Endothelial cell of hepatic sinusoid (primary cell): ENCODE results near the gene PAX8.

Experiments used
- in situ Hi-C: cut with HindIII; loops from 2 replicates; pipeline ENCODE4 v1.10.0; 2017; ENCODE audit warnings: low sequenced_read_pairs

Gene PAX8

DNA sequence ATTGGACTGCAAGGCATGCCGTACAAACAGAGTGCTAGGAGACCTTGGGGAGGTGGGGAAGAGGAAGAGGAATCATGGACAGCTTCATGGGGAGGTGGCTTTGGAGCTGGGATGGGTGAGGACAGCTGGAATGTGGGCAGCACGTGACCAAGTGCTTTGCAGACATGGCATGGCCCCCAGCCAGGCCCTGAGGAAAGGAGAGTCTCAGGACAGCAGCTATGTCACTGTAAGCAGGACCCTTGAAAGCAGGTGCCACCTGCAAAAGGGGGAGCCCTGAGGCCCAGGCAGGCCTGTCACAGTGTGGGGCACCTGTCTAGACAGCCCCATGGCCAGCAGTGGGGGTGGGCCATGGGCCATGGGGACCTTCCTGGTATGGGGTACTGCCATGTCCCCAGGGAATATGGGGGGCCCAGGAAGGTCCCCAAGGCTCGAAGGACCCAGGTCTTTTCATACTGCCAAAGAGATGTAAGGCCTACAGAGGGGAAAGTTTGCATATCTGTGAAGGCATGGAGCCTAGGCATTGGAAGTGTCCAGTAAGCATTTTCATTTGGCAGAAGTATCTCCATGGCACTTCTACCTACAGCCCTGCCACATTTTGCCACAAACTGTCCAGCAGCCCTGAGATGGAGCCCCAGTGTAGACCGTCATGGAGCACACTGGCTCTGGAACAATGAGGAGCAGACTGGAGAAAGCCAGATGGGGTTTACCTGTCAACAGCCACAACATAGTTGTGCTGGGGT, 9.9 kb downstream of the PAX8 start:
- in situ Hi-C loops: no loop called here

DNA sequence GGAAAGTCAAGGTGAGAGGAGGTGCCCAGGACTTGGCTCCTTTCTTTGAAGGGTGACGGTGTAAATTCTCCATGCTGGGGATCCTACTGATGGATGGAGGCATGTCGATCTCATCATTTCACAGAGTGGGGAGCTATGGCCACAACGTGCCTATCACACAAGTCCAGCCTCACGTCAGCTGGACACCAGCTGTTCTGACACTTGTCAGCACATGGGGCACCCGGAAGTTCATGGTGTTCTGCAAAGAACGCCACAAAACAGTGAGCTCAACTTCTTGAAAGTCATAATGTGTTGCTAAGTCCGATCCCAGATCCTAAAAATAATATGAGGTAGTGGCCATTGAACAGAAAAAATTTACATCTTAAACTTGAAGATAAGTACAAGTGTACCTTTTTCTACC, 12.3 kb downstream of the PAX8 start:
- in situ Hi-C loops: no loop called here

GRCh38 chr2:113264713-113265403, 13.9 kb downstream of the PAX8 start:
- in situ Hi-C loops: no loop called here

- in situ Hi-C loops: no loop called here
Observed at GRCh38 chr2:113263546-113263945, 15.2 kb downstream of the PAX8 start.

GRCh38 chr2:113260991-113261390, 17.7 kb downstream of the PAX8 start:
- in situ Hi-C loops: no loop called here

DNA sequence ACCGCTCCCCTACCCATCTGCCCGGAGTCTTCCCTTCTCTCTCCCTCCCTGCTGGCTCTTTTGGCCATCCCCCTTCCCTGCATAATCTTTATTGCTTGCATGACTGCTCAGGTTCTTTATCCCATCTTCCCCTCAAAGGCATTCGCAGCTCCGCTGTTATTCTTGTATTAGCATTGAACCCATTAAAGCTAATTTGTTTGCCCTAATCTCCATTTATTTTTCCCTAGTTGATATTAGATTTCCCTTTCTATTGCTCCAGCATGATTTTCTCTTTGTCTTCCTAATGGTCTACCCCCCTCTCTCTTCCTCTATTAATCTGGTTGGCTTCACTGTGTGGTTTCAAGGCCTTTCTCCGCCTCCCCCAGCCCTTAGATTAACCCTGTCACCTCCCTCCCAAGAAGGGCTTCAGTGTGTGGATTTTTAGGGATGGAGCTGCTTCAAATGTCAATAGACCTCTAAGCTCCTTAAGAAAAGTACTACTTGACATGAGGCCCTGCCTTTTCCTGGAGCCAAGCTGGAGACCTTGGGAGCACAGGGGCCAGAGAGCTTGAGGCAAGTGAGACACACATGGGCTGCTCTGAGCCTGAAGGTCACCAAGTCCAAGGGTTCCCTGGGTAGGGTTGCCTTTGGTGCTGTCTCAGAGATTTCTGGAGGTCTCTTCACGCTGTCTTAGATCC, 20.1 kb downstream of the PAX8 start:
- in situ Hi-C loops: no loop called here

GRCh38 chr2:113257516-113258264, 21.0 kb downstream of the PAX8 start:
- in situ Hi-C loops: no loop called here

GRCh38 chr2:113255140-113256070, 23.3 kb downstream of the PAX8 start:
- in situ Hi-C loops: no loop called here

DNA sequence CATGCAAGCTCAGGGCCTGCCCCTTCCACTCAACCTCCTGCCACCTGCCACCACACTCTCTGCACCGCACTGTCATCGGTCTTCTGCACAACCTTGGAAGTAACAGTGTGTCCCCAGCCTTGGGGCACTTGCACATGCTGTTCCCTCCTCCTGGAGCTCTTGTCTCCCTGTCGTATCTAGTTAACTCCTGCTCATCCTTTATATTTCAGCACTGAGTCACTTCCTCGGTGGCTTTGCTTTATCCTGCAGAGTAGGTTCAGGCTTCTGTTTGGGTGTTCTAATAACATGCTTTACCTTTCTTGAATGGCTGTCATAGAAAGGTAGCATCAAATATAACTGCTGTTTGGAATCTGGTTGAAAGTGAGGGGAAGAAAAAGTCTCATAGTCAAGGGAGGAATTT, 25.3 kb downstream of the PAX8 start:
- in situ Hi-C loops: no loop called here

- in situ Hi-C loops: no loop called here
Observed at GRCh38 chr2:113252047-113252590, 26.6 kb downstream of the PAX8 start.

DNA sequence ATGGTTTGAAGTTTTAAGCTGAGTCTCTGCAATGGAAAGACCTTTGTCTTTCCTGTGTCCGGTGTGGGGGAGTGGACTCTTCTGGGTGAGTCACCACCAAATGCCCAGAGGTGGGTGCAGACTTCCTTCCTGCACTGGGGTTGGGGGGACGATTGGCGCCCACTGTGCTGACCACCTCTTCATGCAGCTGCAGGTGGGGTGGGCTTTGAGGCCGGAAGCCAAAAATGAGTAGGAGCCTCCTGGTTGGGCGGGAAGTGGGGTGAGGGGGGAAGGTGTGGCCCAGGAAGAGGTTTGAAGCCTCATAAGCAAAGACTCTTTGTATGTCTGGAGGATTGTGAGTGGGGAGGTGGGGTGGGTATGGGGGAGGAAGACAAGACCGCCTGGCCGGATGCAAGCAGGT, 27.6 kb downstream of the PAX8 start:
- in situ Hi-C loops: no loop called here

- in situ Hi-C loops: no loop called here
Observed at GRCh38 chr2:113248997-113249770, 29.5 kb downstream of the PAX8 start.

DNA sequence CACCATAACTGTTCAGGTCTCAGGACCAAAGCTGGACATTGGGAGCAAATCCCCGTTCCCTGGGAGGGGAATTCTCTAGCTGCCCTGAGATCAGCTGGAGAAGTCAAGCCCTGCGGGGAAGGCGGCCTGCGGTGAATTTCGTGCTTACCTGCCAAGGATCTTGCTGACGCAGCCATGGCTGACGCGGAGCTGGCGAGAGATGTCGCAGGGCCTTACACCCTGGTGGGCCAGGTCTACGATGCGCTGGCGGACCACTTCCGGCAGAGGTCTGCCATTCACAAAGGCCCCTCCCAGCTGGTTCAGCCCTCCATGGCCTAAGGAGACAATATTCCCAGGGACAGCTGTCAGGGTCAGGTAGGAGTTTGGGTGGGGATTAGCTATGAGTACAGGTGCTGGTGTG, 32.1 kb downstream of the PAX8 start:
- in situ Hi-C loops: no loop called here

GRCh38 chr2:113245276-113245711, 33.4 kb downstream of the PAX8 start:
- in situ Hi-C loops: no loop called here

GRCh38 chr2:113242327-113242726, 36.4 kb downstream of the PAX8 start:
- in situ Hi-C loops: no loop called here

DNA sequence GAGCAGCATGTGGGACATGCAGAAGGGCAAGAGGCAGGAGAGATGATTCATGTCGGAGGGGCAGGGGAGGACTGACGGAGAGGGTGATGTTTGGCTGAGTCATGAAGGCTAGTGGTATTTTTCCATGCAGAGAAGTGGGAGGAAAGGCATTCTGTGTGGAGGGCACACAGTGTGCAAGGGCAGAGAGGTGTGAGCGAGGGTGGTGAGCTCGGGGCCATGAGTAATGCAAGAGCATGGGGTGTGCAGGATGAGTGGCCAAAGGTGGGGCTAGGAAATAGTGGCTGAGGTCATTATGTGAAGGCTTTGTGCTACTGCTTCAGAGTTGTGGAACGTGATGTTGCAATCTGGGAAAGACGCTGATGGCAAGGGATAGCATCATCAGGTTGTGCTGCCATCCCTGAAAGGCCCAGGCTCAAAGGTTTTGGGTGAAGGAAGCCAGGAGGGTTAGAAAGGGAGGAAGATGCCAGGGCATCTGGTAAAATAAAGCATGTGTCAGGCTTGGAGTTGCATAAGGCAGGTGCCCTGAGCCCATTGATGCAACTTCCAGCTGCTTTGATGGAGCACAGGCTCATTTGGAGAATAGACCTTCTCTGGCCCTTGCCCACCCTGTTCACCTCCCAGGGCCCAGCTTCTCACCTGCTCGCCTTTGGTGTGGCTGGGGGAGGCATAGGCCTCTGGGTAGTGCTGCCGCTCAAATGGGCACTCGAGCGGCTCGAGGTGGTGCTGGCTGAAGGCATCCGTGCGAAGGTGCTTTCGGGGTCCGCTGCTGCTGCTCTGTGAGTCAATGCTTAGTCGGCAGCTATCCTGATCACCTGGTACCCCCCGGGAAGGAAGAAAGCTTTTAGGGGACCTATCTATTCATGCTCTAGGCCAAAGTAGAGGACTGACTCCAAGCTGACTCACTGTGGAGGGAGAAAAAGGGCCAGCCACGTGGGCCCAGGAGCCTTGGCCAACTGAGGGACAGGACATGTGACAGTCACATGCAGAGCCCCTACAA, 37.5 kb downstream of the PAX8 start:
- in situ Hi-C loops: no loop called here

DNA sequence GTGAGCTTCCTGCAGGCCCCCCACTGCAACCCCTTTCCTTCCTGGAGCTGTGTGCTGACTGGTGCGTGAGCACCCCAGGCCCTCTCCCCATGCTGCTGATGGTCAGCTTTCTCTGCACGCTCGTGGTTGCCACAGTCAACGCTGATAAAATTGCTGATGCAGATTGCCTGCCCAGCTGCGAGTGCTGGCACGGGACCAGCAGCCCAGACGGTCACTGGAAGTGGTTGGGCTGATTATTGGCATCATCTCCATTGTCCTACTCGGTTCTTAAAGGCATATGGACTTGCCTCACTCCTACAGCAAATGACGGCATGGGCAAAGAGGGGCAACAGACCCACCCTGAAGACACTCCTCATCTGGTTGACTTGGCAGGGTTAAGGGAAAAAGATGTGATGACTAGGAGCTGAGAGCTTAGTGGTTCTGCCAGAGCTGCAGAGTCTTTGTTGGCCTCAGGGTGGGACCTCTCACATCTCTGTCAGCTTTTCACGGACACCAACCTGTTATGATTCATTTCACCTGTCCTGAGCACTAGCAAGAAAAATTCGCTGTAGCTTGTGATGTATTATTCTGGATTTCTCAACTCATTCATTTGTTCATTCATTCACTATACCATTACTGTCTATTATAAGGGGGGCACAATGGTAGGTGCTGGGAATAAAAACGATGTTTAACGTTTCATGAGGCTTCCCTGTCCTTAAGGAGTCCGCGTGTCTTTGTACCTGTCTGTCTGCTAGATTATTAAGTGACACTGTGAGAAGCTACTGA, 38.4 kb downstream of the PAX8 start:
- in situ Hi-C loops: no loop called here
